Measurements from ENCODE around the gene PDCD1. TPM values are rescaled to one million over a fixed set of nuclear protein-coding genes. Genes with fewer than 3 reads are reported as not detected.

Gene PDCD1
- total RNA-seq, 1 donor from 2014 or later: not detected

DNA sequence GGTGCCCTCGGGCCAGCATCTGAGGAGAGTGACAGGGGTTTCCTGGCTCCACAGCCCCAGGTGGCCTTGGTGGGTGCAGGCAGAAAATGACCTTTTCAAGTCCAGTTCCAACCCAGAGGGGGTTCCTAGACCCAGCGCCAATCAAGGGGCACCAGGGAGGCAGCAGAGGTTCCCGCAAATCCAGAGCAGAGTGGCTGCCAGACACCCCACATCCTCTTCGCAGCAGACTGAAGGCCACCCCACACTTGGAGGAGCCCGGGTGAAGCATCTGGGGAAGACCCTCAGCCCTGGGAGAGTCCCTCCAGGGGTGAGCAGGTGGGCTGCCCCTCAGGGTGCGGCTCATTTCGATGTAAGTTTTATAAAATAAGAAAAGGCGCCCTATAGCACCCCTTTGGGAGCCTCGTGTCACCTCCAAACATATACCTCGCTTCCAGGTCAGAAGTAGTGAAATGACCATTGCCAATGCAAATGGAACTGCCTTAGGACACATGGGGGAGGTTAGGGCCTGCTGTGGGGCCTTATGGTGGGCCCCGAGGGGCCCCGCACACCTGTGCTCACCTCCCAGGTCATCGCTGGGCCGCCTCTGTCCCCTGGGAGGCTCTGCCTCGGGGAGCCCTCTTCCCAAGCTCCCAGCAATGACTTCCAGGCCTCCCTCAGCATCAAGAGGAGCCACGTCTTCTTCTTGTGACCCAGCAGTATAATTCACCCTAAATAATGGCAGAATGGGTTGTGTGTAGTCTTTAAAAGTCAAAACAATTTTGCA is 21.8 kb upstream of the PDCD1 start:
- FAIRE-seq (no peak), DNase-seq (ENCODE audit: low read depth) (no peak)
- TF ChIP-seq, protein P1, sequence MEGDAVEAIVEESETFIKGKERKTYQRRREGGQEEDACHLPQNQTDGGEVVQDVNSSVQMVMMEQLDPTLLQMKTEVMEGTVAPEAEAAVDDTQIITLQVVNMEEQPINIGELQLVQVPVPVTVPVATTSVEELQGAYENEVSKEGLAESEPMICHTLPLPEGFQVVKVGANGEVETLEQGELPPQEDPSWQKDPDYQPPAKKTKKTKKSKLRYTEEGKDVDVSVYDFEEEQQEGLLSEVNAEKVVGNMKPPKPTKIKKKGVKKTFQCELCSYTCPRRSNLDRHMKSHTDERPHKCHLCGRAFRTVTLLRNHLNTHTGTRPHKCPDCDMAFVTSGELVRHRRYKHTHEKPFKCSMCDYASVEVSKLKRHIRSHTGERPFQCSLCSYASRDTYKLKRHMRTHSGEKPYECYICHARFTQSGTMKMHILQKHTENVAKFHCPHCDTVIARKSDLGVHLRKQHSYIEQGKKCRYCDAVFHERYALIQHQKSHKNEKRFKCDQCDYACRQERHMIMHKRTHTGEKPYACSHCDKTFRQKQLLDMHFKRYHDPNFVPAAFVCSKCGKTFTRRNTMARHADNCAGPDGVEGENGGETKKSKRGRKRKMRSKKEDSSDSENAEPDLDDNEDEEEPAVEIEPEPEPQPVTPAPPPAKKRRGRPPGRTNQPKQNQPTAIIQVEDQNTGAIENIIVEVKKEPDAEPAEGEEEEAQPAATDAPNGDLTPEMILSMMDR (IDR thresholded peaks at IDR 0.05; ENCODE audit: insufficient read depth, low read length, severe bottlenecking): no peak
- Histone ChIP-seq H3K36me3 (ENCODE audit: control insufficient read depth, insufficient read depth, low read length) (no peaks in the 10 kb centered on the region), H3K27me3 (ENCODE audit: control insufficient read depth, insufficient read depth, low read length) (no peaks in the 10 kb centered on the region), H3K4me3 (ENCODE audit: low read depth, low read length) (peak overlapping the region; percentile 66)

DNA sequence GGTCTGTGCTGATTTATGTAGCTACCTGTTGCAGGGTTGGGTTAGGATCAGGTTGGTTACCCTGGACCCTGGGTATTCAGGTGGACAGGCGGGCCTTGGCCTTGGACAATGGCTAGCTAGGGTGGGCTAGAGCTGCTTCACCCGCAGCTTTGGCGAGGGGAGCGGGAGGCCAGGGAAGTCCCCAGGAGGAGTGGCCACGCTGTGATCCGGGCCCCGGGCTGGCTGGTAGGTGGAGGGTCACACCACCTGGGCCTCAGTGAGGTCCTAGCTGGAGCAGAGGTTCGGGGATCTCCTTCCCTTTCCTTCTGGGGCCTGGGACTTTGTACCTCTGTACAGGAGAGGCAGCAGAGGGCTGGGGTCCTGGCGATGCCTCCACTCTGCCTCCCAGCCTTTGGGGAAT is 20.6 kb upstream of the PDCD1 start:
- TF ChIP-seq, protein P1 (IDR thresholded peaks at IDR 0.05; ENCODE audit: insufficient read depth, low read length, severe bottlenecking): no peak
- Histone ChIP-seq H3K36me3 (ENCODE audit: control insufficient read depth, insufficient read depth, low read length) (no peaks in the 10 kb centered on the region), H3K27me3 (ENCODE audit: control insufficient read depth, insufficient read depth, low read length) (no peaks in the 10 kb centered on the region), H3K4me3 (ENCODE audit: low read depth, low read length) (no peak overlapping the region)
- no peak for DNase-seq (ENCODE audit: low read depth)
- no peak for FAIRE-seq

- H3K27me3 ChIP-seq (ENCODE audit: control insufficient read depth, insufficient read depth, low read length): no peaks in the 10 kb centered on the region
- TF ChIP-seq, protein P1 (IDR thresholded peaks at IDR 0.05; ENCODE audit: insufficient read depth, low read length, severe bottlenecking): peak; percentile 73
- no peak overlapping the region for H3K4me3 ChIP-seq (ENCODE audit: low read depth, low read length)
- H3K36me3 ChIP-seq (ENCODE audit: control insufficient read depth, insufficient read depth, low read length): no peaks in the 10 kb centered on the region
- FAIRE-seq: no peak
- DNase-seq (ENCODE audit: low read depth): no peak
Observed at GRCh38 chr2:241877989-241878970, 19.6 kb upstream of the PDCD1 start.

- Histone ChIP-seq H3K27me3 (ENCODE audit: control insufficient read depth, insufficient read depth, low read length) (no peaks in the 10 kb centered on the region), H3K4me3 (ENCODE audit: low read depth, low read length) (no peak overlapping the region), H3K36me3 (ENCODE audit: control insufficient read depth, insufficient read depth, low read length) (no peaks in the 10 kb centered on the region)
- no peak for DNase-seq (ENCODE audit: low read depth)
- TF ChIP-seq, protein P1 (IDR thresholded peaks at IDR 0.05; ENCODE audit: insufficient read depth, low read length, severe bottlenecking): no peak
- FAIRE-seq: no peak
Observed at GRCh38 chr2:241877197-241877685, 18.5 kb upstream of the PDCD1 start.

DNA sequence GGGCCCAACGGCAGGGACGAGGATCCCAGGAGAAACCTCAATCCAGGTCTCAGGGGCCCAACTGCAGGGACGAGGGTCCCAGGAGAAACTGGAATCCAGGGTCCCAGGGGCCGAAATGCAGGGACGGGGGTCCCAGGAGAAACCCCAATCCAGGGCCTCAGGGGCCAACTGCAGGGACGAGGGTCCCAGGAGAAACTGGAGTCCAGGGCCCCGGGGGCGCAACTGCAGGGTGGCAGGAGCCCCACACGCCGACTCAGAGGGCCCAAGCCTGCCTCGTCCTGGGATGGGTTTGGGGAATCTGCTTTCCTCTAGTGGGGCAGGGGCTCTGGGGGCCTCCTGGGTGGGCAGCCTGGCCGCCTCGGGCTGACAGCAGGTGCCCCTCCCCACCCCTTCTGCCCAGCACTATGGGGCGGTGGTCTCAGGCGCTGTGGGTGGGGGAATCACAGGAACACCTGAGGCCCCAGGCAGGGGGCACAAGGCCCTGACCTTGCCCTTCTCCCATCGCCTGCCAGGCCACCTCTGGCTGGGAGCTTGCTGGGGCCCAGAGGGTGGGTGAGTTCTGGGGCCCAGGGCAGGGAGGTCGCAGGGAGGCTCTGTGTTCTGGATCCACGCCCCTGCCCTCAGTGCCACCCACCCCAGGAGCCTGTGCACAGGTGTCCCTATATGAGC is 18.0 kb upstream of the PDCD1 start:
- no peak for FAIRE-seq
- no peak overlapping the region for H3K4me3 ChIP-seq (ENCODE audit: low read depth, low read length)
- DNase-seq (ENCODE audit: low read depth): no peak
- TF ChIP-seq, protein P1 (IDR thresholded peaks at IDR 0.05; ENCODE audit: insufficient read depth, low read length, severe bottlenecking): no peak
- no peaks in the 10 kb centered on the region for H3K36me3 ChIP-seq (ENCODE audit: control insufficient read depth, insufficient read depth, low read length)
- H3K27me3 ChIP-seq (ENCODE audit: control insufficient read depth, insufficient read depth, low read length): no peaks in the 10 kb centered on the region
